Panc1 (cell line): ENCODE results near the gene RNF43. TPM values are rescaled to one million over a fixed set of nuclear protein-coding genes. Genes with fewer than 3 reads are reported as not detected.

ENCODE experiments used
- ATAC-seq: fragments of 200-7000 bp; cut with Tn5 transposase; 2 replicates; pipeline ENCODE4 v1.9.1; 2020; ENCODE audit warnings: mild to moderate bottlenecking, moderate library complexity
- BruUV-seq: library from RNA; stranded (reverse); fragments of 400-500 nt; replicated peaks from 2 replicates; lab custom pipeline; 2021; lab: Mats Ljungman, UMichigan
- CTCF ChIA-PET: fragments of 300-600 bp; sonication (Branson Sonifier 250); formaldehyde crosslinking; loops from one replicate; lab custom pipeline; 2022; ENCODE audit warnings: antibody characterized with exemption; lab: Charles Lee
- POLR2A ChIA-PET: fragments of 300-600 bp; sonication (Branson Sonifier 250); formaldehyde crosslinking; loops from one replicate; lab custom pipeline; 2022; ENCODE audit warnings: antibody characterized with exemption; lab: Charles Lee
- DNase-seq: peaks from one replicate; pipeline ENCODE4 v3.0.0-alpha.2; 2010; ENCODE audit warnings: low read depth, low spot score
- H3K27ac ChIP-seq: 2 replicates; pipeline ENCODE4 v1.5.1; 2011; ENCODE audit warnings: mild to moderate bottlenecking, low read length, inconsistent platforms
- H3K27me3 ChIP-seq: fragments of 200-500 bp; sonication (Bioruptor generic); 2 replicates; pipeline ENCODE4 v1.6.0; 2014; ENCODE audit warnings: low read length, inconsistent platforms; ENCODE audit not compliant: control insufficient read depth, insufficient read depth
- H3K36me3 ChIP-seq: fragments of 200-500 bp; sonication (Bioruptor generic); 2 replicates; pipeline ENCODE4 v1.5.1; 2014; ENCODE audit warnings: inconsistent platforms, mild to moderate bottlenecking, low read length, moderate library complexity; ENCODE audit not compliant: control insufficient read depth, insufficient read depth
- H3K4me1 ChIP-seq: 2 replicates; pipeline ENCODE4 v1.5.1; 2011; ENCODE audit warnings: inconsistent platforms, mild to moderate bottlenecking, low read length, moderate library complexity; ENCODE audit not compliant: control insufficient read depth, insufficient read depth
- H3K4me3 ChIP-seq, 2 experiments: 2 replicates each; pipeline ENCODE4 v1.5.1; 2011 to 2012; ENCODE audit warnings: low read depth in 2 of 2, low read length in 2 of 2, mild to moderate bottlenecking in 2 of 2, inconsistent platforms in 1 of 2, moderate library complexity in 1 of 2
- H3K9me3 ChIP-seq: fragments of 200-500 bp; sonication (Bioruptor generic); 2 replicates; pipeline ENCODE4 v1.5.1; 2014; ENCODE audit warnings: low read depth, mild to moderate bottlenecking, inconsistent platforms, low read length, moderate library complexity; ENCODE audit not compliant: control insufficient read depth, insufficient read depth
- CTCF ChIP-seq: fragments of 450-650 bp; IDR thresholded peaks from 2 replicates; pipeline ENCODE4 v1.5.1; 2017; ENCODE audit warnings: mild to moderate bottlenecking
- POLR2AphosphoS5 ChIP-seq: IDR thresholded peaks from 2 replicates; pipeline ENCODE4 v1.6.1; 2012; ENCODE audit warnings: mild to moderate bottlenecking, low read depth, low read length, moderate library complexity
- REST ChIP-seq, 2 experiments: IDR thresholded peaks; 2 replicates each; pipeline ENCODE4 v1.6.1; 2011 to 2012; ENCODE audit warnings: low read depth in 2 of 2, control low read depth in 1 of 2, low read length in 1 of 2, mild to moderate bottlenecking in 1 of 2, moderate library complexity in 1 of 2; ENCODE audit not compliant: insufficient read depth in 1 of 2
- SIN3A ChIP-seq: IDR thresholded peaks from 2 replicates; pipeline ENCODE4 v1.6.1; 2012; ENCODE audit warnings: low read depth, mild to moderate bottlenecking, low read length, moderate library complexity, borderline replicate concordance; ENCODE audit not compliant: insufficient read depth
- TCF7L2 ChIP-seq: IDR thresholded peaks from 2 replicates; pipeline ENCODE4 v1.6.1; 2011; ENCODE audit warnings: mild to moderate bottlenecking, low read depth, low read length, inconsistent platforms
- in situ Hi-C: cut with HindIII; loops from 2 replicates; pipeline ENCODE4 v1.10.0; 2016; ENCODE audit warnings: low sequenced_read_pairs, low pct_unique_long_range_greater_than_20kb
- intact Hi-C: fragments of 100-400 bp; cut with micrococcal nuclease; formaldehyde crosslinking; loops from one replicate; pipeline ENCODE4 v1.10.0; 2022; ENCODE audit not compliant: unreplicated experiment
- total RNA-seq: library from RNA; stranded (reverse); gene quantifications from one replicate; pipeline ENCODE4 v1.2.1, GENCODE V29; 2021; ENCODE audit not compliant: unreplicated experiment

Gene RNF43
- total RNA-seq, 1 experiment from 2014 or later: 4.7 TPM

- Histone ChIP-seq H3K36me3 (no peaks in the 10 kb centered on the region), H3K9me3 (no peaks in the 10 kb centered on the region), H3K27ac (no peak overlapping the region), H3K4me3 (no peak overlapping the region), H3K4me1 (no peaks in the 10 kb centered on the region; the same call in 1 of the 2 replicates), H3K27me3 (no peaks in the 10 kb centered on the region)
- intact Hi-C loops (no loop called here), in situ Hi-C loops (no loop called here)
- ChIA-PET POLR2A (no interaction called here), CTCF (no interaction called here)
- no peak for TF ChIP-seq REST (IDR thresholded peaks at IDR 0.05; ENCODE audit: insufficient read depth in 1 of 2, low read depth in 2 of 2, low read length in 1 of 2)
- TF ChIP-seq CTCF: no peak
- TF ChIP-seq SIN3A: no peak
- no peak for TF ChIP-seq TCF7L2
- TF ChIP-seq POLR2AphosphoS5: no peak
- no peak for ATAC-seq
- DNase-seq: no peak
- BruUV-seq: no TSS peak
Observed at GRCh38 chr17:58382108-58382871, 35.0 kb downstream of the RNF43 start.

- Histone ChIP-seq H3K4me3 (no peak overlapping the region), H3K27ac (no peak overlapping the region), H3K27me3 (no peaks in the 10 kb centered on the region), H3K4me1 (no peaks in the 10 kb centered on the region; the same call in 1 of the 2 replicates), H3K9me3 (no peaks in the 10 kb centered on the region), H3K36me3 (no peaks in the 10 kb centered on the region)
- CTCF ChIA-PET: no interaction called here
- no TSS peak for BruUV-seq
- POLR2A ChIA-PET: no interaction called here
- DNase-seq (no peak), ATAC-seq (no peak)
- TF ChIP-seq TCF7L2 (no peak), SIN3A (no peak), REST (IDR thresholded peaks at IDR 0.05; ENCODE audit: insufficient read depth in 1 of 2, low read depth in 2 of 2, low read length in 1 of 2) (no peak), CTCF (no peak), POLR2AphosphoS5 (no peak)
- intact Hi-C loops: no loop called here
- in situ Hi-C loops: no loop called here
Observed at GRCh38 chr17:58381124-58382035, 36.0 kb downstream of the RNF43 start.
